ENCODE measurements around the gene LRRC61. TPM values are rescaled to one million over a fixed set of nuclear protein-coding genes. Genes with fewer than 3 reads are reported as not detected.
"Not testable (repeated sequence)": the region's sequence is repeated elsewhere in the genome, so short reads cannot be mapped to it uniquely, and the experiment has no call there.

The LRRC61 gene, protein sequence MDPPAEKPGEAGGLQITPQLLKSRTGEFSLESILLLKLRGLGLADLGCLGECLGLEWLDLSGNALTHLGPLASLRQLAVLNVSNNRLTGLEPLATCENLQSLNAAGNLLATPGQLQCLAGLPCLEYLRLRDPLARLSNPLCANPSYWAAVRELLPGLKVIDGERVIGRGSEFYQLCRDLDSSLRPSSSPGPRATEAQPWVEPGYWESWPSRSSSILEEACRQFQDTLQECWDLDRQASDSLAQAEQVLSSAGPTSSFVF
- polyA plus RNA-seq (2013), result 0.15 and 0.32 TPM in 2 replicates

DNA sequence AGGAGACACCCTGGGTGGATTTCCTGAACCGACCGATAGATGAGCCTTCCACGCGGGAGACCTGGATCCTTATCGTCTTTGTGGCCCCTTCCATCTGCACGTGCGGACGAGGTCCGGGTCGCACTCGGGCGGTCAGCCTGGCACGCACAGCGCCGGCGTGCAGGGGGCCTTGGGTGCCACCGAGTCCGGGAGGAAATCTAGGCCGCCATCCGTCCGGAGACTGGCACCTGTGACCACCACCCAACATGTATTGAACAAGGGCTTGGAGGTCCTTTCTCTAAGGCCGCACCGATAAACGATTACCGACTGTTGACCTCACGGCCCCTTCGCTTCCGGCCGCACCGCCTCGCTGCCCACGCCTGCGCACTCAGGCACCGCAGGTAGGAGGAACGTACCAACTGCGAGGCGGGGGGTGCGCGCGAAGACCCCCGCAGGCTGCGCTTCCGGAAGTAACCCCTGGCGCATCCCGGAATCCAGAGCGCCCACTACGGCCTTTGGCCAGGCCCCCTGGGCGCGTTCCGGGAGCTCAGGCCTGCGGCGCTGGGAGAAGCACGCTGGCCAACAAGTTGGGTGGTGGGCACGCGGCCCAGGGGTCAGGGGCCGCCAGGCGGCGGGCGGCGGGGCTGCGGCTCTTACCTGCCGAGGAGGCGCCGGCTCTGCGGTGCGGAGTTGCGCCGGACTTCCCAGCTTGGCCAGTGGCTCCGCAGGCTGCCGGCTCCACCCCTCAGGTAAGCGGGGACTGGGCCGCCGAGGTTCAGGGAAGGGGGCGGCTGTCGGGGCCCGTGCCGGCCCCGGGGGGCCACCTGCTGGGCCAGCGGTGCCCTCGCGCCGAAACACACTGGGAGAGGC is at the start of gene LRRC61, which contains the start of gene ACTR3C:
Gene LRRC61, plus strand, starts transcription at position 523 of the 849 bp plus-strand sequence. CDS start 13,507 bp downstream, outside the sequence.
Gene ACTR3C, minus strand, starts transcription at position 713 of the 849 bp plus-strand sequence. CDS start 28,249 bp downstream, outside the sequence.
- Histone ChIP-seq H3K4ac (ENCODE audit: low read depth, low read length) (peak within 1 kb of the TSS; percentile 31), H4K91ac (ENCODE audit: low read depth, low read length) (peak within 1 kb of the TSS; percentile 57), H4K12ac (ENCODE audit: low read depth, low read length) (peak within 1 kb of the TSS; percentile 28), H4K8ac (ENCODE audit: low read depth, low read length) (peak within 1 kb of the TSS; percentile 63), H3K9me3 (ENCODE audit: insufficient read depth, low read depth, low read length) (peaks cover 3% of the 10 kb centered on the region), H3K4me2 (ENCODE audit: low read length) (no peak within 1 kb of the TSS), H2AK5ac (ENCODE audit: low read length) (peak within 1 kb of the TSS; percentile 89), H3K79me2 (ENCODE audit: control insufficient read depth, insufficient read depth, low read length, poor library complexity) (peaks cover 2% of the 10 kb centered on the region), H3K14ac (ENCODE audit: low read length) (peak within 1 kb of the TSS; percentile 78), H3K27me3 (ENCODE audit: insufficient read depth, low read length) (no peaks in the 10 kb centered on the region), H3K79me1 (ENCODE audit: low read length) (peaks cover 36% of the 10 kb centered on the region), H3K23ac (ENCODE audit: low read length) (no peak within 1 kb of the TSS), H3K9ac (ENCODE audit: low read length) (no peak within 1 kb of the TSS), H2BK12ac (ENCODE audit: low read length) (peak within 1 kb of the TSS; percentile 80), H3K36me3 (ENCODE audit: control insufficient read depth in 1 of 2, insufficient read depth in 2 of 2, low read length in 2 of 2) (no peaks in the 10 kb centered on the region), H3K18ac (ENCODE audit: low read length) (peak within 1 kb of the TSS; percentile 16), H2AFZ (ENCODE audit: insufficient read depth, low read length, poor library complexity) (peak within 1 kb of the TSS; percentile 67), H2BK120ac (ENCODE audit: insufficient read depth, low read length, poor library complexity) (peak within 1 kb of the TSS; percentile 70), H3K4me1 (ENCODE audit: control insufficient read depth in 1 of 2, insufficient read depth in 2 of 2, low read length in 2 of 2) (peaks cover 21 to 25% of the 10 kb centered on the region in 2 experiments), H3K27ac (ENCODE audit: low read depth, low read length) (peak within 1 kb of the TSS; percentile 62), H3K4me3 (ENCODE audit: low read depth, low read length) (no peak within 1 kb of the TSS), H2BK5ac (ENCODE audit: low read depth, low read length, poor library complexity) (peak within 1 kb of the TSS; percentile 49)
- DNase-seq, result peak; percentile 46 to 68
- WGBS (ENCODE audit: extremely low coverage, insufficient coverage, insufficient read length), result no CpG with 5 or more reads among the region's 82 CpGs

DNA sequence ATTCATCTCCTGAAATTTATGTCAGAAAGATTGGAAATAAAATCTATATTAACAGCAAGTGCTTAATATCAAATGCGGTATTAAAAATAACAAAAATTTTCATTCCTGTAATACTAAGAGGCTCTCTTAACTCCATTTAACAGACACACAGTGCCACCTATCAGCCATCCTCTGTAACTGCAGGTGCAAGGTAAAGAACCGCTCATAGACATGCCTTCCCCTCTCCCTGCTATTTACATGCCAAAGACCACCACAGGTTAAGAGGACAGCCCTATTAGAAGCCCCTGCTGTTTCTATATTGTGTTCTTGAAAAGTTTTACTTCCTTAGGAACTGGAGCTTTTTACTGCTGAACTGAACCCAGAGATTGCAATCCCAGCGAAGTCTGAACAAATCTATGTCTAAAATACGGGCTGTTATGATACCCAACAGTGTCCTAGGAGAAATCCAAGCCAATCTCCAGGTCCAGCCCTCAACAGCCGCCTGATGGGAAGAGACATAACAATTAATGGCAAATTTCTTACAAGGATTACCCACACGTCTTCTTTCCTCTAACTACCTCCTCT is 46.9 kb upstream of the LRRC61 start:
- H3K27me3 ChIP-seq (ENCODE audit: insufficient read depth, low read length); H3K27ac ChIP-seq (ENCODE audit: low read depth, low read length); H2BK12ac ChIP-seq (ENCODE audit: low read length); H3K23ac ChIP-seq (ENCODE audit: low read length); H2BK5ac ChIP-seq (ENCODE audit: low read depth, low read length, poor library complexity); H3K18ac ChIP-seq (ENCODE audit: low read length); H3K9ac ChIP-seq (ENCODE audit: low read length); H3K36me3 ChIP-seq (ENCODE audit: control insufficient read depth in 1 of 2, insufficient read depth in 2 of 2, low read length in 2 of 2); H4K8ac ChIP-seq (ENCODE audit: low read depth, low read length); H2AK5ac ChIP-seq (ENCODE audit: low read length); H4K91ac ChIP-seq (ENCODE audit: low read depth, low read length); H3K4me3 ChIP-seq (ENCODE audit: low read depth, low read length); H3K79me2 ChIP-seq (ENCODE audit: control insufficient read depth, insufficient read depth, low read length, poor library complexity); H2AFZ ChIP-seq (ENCODE audit: insufficient read depth, low read length, poor library complexity); H3K4me2 ChIP-seq (ENCODE audit: low read length); H3K79me1 ChIP-seq (ENCODE audit: low read length); H2BK120ac ChIP-seq (ENCODE audit: insufficient read depth, low read length, poor library complexity); H3K9me3 ChIP-seq (ENCODE audit: insufficient read depth, low read depth, low read length); H3K4me1 ChIP-seq (ENCODE audit: control insufficient read depth in 1 of 2, insufficient read depth in 2 of 2, low read length in 2 of 2); H3K4ac ChIP-seq (ENCODE audit: low read depth, low read length); H3K14ac ChIP-seq (ENCODE audit: low read length); H4K12ac ChIP-seq (ENCODE audit: low read depth, low read length): not testable (repeated sequence)
- peak in 1 of 2 donors; percentile 44 for DNase-seq
- WGBS (ENCODE audit: extremely low coverage, insufficient coverage, insufficient read length), result no CpG with 5 or more reads among the region's 6 CpGs

DNA sequence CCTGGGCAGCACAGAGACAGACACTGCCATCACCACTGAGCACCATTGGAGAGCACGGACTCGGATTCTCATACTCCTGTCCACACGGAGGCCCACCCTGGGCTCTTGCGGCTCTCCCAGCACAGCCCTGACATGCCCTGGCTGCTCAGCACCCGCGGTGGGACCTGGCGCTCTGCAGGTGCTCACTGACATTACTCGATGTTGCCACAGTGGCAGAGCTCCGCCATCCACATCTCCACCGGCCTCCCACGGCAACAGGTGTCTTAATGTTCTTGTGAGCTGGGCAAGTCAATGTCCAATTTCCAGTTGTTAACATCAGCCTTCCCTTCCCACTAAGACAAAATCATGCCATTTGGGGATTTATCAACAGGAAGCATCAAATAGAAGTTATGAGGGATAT is 44.8 kb upstream of the LRRC61 start:
- not testable (repeated sequence) for H4K12ac ChIP-seq (ENCODE audit: low read depth, low read length); H2AFZ ChIP-seq (ENCODE audit: insufficient read depth, low read length, poor library complexity); H2AK5ac ChIP-seq (ENCODE audit: low read length); H3K4me1 ChIP-seq (ENCODE audit: control insufficient read depth in 1 of 2, insufficient read depth in 2 of 2, low read length in 2 of 2); H2BK12ac ChIP-seq (ENCODE audit: low read length); H4K91ac ChIP-seq (ENCODE audit: low read depth, low read length); H3K36me3 ChIP-seq (ENCODE audit: control insufficient read depth in 1 of 2, insufficient read depth in 2 of 2, low read length in 2 of 2); H3K18ac ChIP-seq (ENCODE audit: low read length); DNase-seq; H3K4ac ChIP-seq (ENCODE audit: low read depth, low read length); H3K4me3 ChIP-seq (ENCODE audit: low read depth, low read length); H3K9ac ChIP-seq (ENCODE audit: low read length); H3K4me2 ChIP-seq (ENCODE audit: low read length); H2BK120ac ChIP-seq (ENCODE audit: insufficient read depth, low read length, poor library complexity); H3K9me3 ChIP-seq (ENCODE audit: insufficient read depth, low read depth, low read length); H3K27me3 ChIP-seq (ENCODE audit: insufficient read depth, low read length); H3K14ac ChIP-seq (ENCODE audit: low read length); H3K27ac ChIP-seq (ENCODE audit: low read depth, low read length); H2BK5ac ChIP-seq (ENCODE audit: low read depth, low read length, poor library complexity); H3K79me1 ChIP-seq (ENCODE audit: low read length); H3K79me2 ChIP-seq (ENCODE audit: control insufficient read depth, insufficient read depth, low read length, poor library complexity); H4K8ac ChIP-seq (ENCODE audit: low read depth, low read length); H3K23ac ChIP-seq (ENCODE audit: low read length)
- no CpG with 5 or more reads among the region's 11 CpGs for WGBS (ENCODE audit: extremely low coverage, insufficient coverage, insufficient read length)

DNA sequence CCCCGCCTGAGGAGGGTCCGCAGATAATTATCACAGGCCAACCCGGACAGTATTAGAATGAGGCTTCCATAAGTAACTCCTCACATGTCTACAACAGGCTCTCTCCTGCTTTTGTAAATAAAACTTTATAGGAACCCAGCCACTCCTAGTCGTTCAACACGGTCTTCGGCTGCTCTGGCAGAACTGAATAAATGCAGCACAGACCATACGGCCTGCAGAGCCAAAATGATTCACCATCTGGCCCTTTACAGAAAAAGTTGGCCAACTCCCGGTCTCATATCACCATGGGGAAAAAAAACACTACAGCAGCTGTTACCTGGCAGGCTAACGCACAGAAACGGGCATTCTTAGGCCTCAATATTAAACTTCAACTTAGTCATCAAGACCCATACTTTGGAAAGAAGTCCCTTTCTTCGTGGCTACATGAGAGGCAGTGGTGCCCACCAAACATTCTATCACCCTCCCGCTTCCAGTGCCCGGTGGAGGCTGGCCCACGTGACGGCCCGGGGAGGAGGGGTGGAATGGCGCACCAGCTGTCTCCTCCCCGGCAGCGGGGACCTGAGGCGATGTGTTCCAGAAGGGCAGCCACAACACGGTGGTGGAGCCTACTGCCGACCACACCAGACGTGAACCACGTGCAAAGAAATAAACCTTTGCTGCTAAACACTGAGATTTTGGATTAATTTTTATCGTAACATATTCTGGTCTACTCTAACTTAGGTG is 41.3 kb upstream of the LRRC61 start:
- H3K9me3 ChIP-seq (ENCODE audit: insufficient read depth, low read depth, low read length); H3K27me3 ChIP-seq (ENCODE audit: insufficient read depth, low read length); H4K12ac ChIP-seq (ENCODE audit: low read depth, low read length); H4K8ac ChIP-seq (ENCODE audit: low read depth, low read length); H2BK12ac ChIP-seq (ENCODE audit: low read length); H2BK5ac ChIP-seq (ENCODE audit: low read depth, low read length, poor library complexity); H3K4me3 ChIP-seq (ENCODE audit: low read depth, low read length); H3K9ac ChIP-seq (ENCODE audit: low read length); H2BK120ac ChIP-seq (ENCODE audit: insufficient read depth, low read length, poor library complexity); H3K36me3 ChIP-seq (ENCODE audit: control insufficient read depth in 1 of 2, insufficient read depth in 2 of 2, low read length in 2 of 2); DNase-seq; H3K14ac ChIP-seq (ENCODE audit: low read length); H2AK5ac ChIP-seq (ENCODE audit: low read length); H3K79me1 ChIP-seq (ENCODE audit: low read length); H3K27ac ChIP-seq (ENCODE audit: low read depth, low read length); H2AFZ ChIP-seq (ENCODE audit: insufficient read depth, low read length, poor library complexity); H3K79me2 ChIP-seq (ENCODE audit: control insufficient read depth, insufficient read depth, low read length, poor library complexity); H3K23ac ChIP-seq (ENCODE audit: low read length); H4K91ac ChIP-seq (ENCODE audit: low read depth, low read length); H3K18ac ChIP-seq (ENCODE audit: low read length); H3K4me2 ChIP-seq (ENCODE audit: low read length); H3K4me1 ChIP-seq (ENCODE audit: control insufficient read depth in 1 of 2, insufficient read depth in 2 of 2, low read length in 2 of 2); H3K4ac ChIP-seq (ENCODE audit: low read depth, low read length): not testable (repeated sequence)
- WGBS (ENCODE audit: extremely low coverage, insufficient coverage, insufficient read length), result no CpG with 5 or more reads among the region's 25 CpGs

All from trophoblast cell (in vitro differentiated cells and primary cell).